Spleen (tissue), 11 donors: ENCODE results near the gene E4F1. TPM values are rescaled to one million over a fixed set of nuclear protein-coding genes. Genes with fewer than 3 reads are reported as not detected.

Source experiments
- DNase-seq: peaks from one replicate; pipeline ENCODE4 v3.0.0-alpha.2; 2020
- H3K27ac ChIP-seq, 8 donors: fragments of 200-600 bp; sonication (generic) in 7 of 8; 1 replicate in 4 of 8; 2 replicates in 4 of 8; pipeline versions ENCODE4 v1.5.0 to v1.8.0; 2016 to 2021; ENCODE audit warnings: inconsistent platforms in 4 of 8, mild to moderate bottlenecking in 4 of 8, moderate library complexity in 1 of 8
- H3K27me3 ChIP-seq, 7 donors: fragments of 200-600 bp; sonication (generic) in 6 of 7; replicated peaks in 1 of 7; 1 replicate in 4 of 7; 2 replicates in 3 of 7; pipeline versions ENCODE4 v1.5.0 to v1.8.0; 2016 to 2021; ENCODE audit warnings: inconsistent platforms in 3 of 7, mild to moderate bottlenecking in 1 of 7
- H3K36me3 ChIP-seq, 6 donors: fragments of 200-600 bp; sonication (generic) in 5 of 6; 1 replicate in 4 of 6; 2 replicates in 2 of 6; pipeline versions ENCODE4 v1.5.0 to v1.8.0; 2016 to 2021; ENCODE audit warnings: inconsistent platforms in 2 of 6
- H3K4me1 ChIP-seq, 6 donors: fragments of 200-600 bp; sonication (generic) in 5 of 6; 1 replicate in 3 of 6; 2 replicates in 3 of 6; pipeline versions ENCODE4 v1.5.0 to v1.8.0; 2016 to 2021; ENCODE audit warnings: inconsistent platforms in 3 of 6
- H3K4me3 ChIP-seq, 8 donors: fragments of 200-600 bp; sonication (generic) in 7 of 8; 1 replicate in 4 of 8; 2 replicates in 4 of 8; pipeline versions ENCODE4 v1.5.0 to v1.8.0; 2016 to 2021; ENCODE audit warnings: inconsistent platforms in 4 of 8, mild to moderate bottlenecking in 4 of 8, moderate library complexity in 2 of 8
- H3K9me3 ChIP-seq, 8 donors: fragments of 200-600 bp; sonication (generic) in 7 of 8; 1 replicate in 4 of 8; 2 replicates in 4 of 8; pipeline versions ENCODE4 v1.5.0 to v1.8.0; 2016 to 2021; ENCODE audit warnings: inconsistent platforms in 4 of 8
- POLR2A ChIP-seq, 3 donors: fragments of 450-650 bp; IDR thresholded peaks; one replicate each; pipeline ENCODE4 v1.5.1; 2017; ENCODE audit warnings: antibody characterized with exemption in 3 of 3, mild to moderate bottlenecking in 1 of 3
- POLR2AphosphoS5 ChIP-seq, 3 donors: sonication (generic); formaldehyde crosslinking; IDR thresholded peaks; one replicate each; pipeline ENCODE4 v1.5.1; 2017; ENCODE audit warnings: antibody characterized with exemption in 3 of 3
- WGBS, 5 donors: extraction: QIAGEN DNeasy Blood & Tissue Kit in 3 of 5; methylation state at CpG; one replicate each; pipeline versions ENCODE4 v1.1.5 to v1.1.7; 2013 to 2018; 5-methylcytosine and 5-hydroxymethylcytosine counted together
- intact Hi-C: fragments of 100-400 bp; cut with DNase I; formaldehyde crosslinking; loops from one replicate; pipeline ENCODE4 v1.15.0; 2023; ENCODE audit warnings: low total_unique reads
- polyA plus RNA-seq, 3 donors: library from polyadenylated mRNA; stranded (reverse); fragments of 200-250 nt; gene quantifications; one replicate each; pipeline ENCODE4 v1.2.1, GENCODE V29; 2013
- total RNA-seq, 7 donors: library from RNA; depleted of rRNA in 3 of 7; stranded (reverse); fragments of >200 nt in 3 of 7; fragmentation: NEBNext Ultra II Directional in 4 of 7; extraction: Animal tissue kit (Norgen Biotek cat#: 25700) in 4 of 7; gene quantifications; one replicate each; pipeline versions ENCODE4 v1.1.0 to v1.2.1, GENCODE V29; 2016 to 2021
- TF ChIP-seq, protein P1 (sequence below), 11 experiments: fragments of 200-600 bp in 7 of 11; fragments of 450-650 bp in 4 of 11; sonication (generic) in 4 of 11; IDR thresholded peaks in 8 of 11; conservative IDR thresholded peaks in 3 of 11; 1 replicate in 7 of 11; 2 replicates in 4 of 11; pipeline versions ENCODE4 v1.4.0 to v1.8.0; 2016 to 2021; ENCODE audit warnings: antibody characterized with exemption in 11 of 11, inconsistent platforms in 4 of 11, mild to moderate bottlenecking in 1 of 11
- donor health status: healthy with polysubstance abuse.
- donor health status: DM: no; HTN: no; CAD: no; lungs with moderate emphysema.
- donor health status: DM: no; HTN: no; CAD: no.
- donor health status: Bipolar disorder and iron deficiency.
- donor health status: healthy.
- donor health status: DM: no; HTN: no; CAD: no.
- donor health status: DM: yes; HTN: yes; CAD: no.

The E4F1 gene
- total and polyA plus RNA-seq, 10 donors = 20.8 to 41.4 (median 29.1) TPM

DNA sequence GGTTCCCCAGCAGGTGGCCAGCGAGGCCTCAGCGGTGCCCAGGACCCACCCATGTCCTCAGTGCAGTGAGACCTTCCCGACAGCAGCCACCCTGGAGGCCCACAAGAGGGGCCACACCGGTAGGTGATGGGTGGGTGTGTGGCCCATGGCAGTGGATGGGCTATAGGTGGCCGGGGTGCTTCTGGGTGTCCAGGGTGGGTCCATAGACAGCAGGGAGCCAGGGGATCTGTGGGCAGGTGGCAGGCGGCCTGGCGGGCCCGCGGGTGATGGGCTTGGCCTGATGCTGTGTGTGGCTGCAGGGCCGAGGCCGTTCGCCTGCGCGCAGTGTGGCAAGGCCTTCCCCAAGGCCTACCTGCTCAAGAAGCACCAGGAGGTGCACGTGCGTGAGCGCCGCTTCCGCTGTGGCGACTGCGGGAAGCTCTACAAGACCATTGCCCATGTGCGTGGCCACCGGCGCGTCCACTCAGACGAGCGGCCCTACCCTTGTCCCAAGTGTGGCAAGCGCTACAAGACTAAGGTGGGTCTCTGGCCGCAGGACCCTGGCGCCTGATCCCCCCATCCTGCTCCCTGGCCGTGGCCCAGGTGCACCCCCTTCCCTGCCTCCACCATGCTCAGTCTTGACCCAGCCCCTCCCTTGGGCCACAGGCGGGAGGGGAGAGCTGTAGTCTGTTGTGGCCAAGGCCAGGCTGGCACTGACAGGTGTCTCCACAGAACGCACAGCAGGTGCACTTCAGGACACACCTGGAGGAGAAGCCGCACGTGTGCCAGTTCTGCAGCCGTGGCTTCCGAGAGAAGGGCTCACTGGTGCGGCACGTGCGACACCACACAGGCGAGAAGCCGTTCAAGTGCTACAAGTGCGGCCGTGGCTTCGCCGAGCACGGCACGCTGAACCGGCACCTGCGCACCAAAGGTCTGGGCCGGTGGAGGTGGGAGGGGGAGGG is 10.8 kb downstream of the E4F1 start:
- intact Hi-C loops = no loop called here
- Histone ChIP-seq H3K36me3 (peaks cover 17 to 88% (median 67%) of the 10 kb centered on the region in 6 donors), H3K27me3 (peaks cover 0 to 53% (median 26%) of the 10 kb centered on the region in 7 donors), H3K4me3 (no peak overlapping the region), H3K27ac (no peak overlapping the region), H3K9me3 (no peaks in the 10 kb centered on the region), H3K4me1 (peaks cover 11 to 58% (median 40%) of the 10 kb centered on the region in 6 donors)
- 87 to 94% (median 92%) methylated on average over 36 to 51 of the region's 51 CpGs for WGBS, 5 donors
- TF ChIP-seq POLR2AphosphoS5 (IDR thresholded peaks at IDR 0.05) (peak in 1 of 3 donors; percentile 6), POLR2A (IDR thresholded peaks at IDR 0.05) (no peak)
- DNase-seq = peak; percentile 61

DNA sequence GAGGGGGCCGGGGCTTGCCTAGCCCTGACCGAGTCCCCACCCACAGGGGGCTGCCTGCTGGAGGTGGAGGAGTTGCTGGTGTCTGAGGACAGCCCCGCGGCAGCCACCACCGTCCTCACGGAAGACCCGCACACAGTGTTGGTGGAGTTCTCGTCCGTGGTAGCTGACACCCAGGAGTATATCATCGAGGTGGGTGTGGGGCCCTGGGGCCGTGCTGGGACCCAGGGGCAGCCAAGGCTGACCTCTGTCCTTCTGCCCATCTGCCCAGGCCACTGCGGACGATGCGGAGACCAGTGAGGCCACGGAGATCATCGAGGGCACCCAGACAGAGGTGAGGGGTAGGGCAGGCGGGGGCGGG is 11.4 kb downstream of the E4F1 start:
- no peak overlapping the region for H3K4me3 ChIP-seq
- H3K27me3 ChIP-seq = peaks cover 0 to 53% (median 26%) of the 10 kb centered on the region in 7 donors
- no peak overlapping the region for H3K27ac ChIP-seq
- WGBS, 5 donors = 91 to 98% (median 94%) methylated on average over 10 to 18 of the region's 18 CpGs
- H3K4me1 ChIP-seq = peaks cover 11 to 51% (median 33%) of the 10 kb centered on the region in 6 donors
- DNase-seq = no peak
- peaks cover 15 to 88% (median 60%) of the 10 kb centered on the region in 6 donors for H3K36me3 ChIP-seq
- no peak for TF ChIP-seq POLR2AphosphoS5 (IDR thresholded peaks at IDR 0.05)
- TF ChIP-seq, protein P1, sequence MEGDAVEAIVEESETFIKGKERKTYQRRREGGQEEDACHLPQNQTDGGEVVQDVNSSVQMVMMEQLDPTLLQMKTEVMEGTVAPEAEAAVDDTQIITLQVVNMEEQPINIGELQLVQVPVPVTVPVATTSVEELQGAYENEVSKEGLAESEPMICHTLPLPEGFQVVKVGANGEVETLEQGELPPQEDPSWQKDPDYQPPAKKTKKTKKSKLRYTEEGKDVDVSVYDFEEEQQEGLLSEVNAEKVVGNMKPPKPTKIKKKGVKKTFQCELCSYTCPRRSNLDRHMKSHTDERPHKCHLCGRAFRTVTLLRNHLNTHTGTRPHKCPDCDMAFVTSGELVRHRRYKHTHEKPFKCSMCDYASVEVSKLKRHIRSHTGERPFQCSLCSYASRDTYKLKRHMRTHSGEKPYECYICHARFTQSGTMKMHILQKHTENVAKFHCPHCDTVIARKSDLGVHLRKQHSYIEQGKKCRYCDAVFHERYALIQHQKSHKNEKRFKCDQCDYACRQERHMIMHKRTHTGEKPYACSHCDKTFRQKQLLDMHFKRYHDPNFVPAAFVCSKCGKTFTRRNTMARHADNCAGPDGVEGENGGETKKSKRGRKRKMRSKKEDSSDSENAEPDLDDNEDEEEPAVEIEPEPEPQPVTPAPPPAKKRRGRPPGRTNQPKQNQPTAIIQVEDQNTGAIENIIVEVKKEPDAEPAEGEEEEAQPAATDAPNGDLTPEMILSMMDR (IDR thresholded peaks at IDR 0.05 in 8 of 11, conservative IDR thresholded peaks at IDR 0.05 in 3 of 11) = no peak
- no peak for TF ChIP-seq POLR2A (IDR thresholded peaks at IDR 0.05)
- intact Hi-C loops = no loop called here
- no peaks in the 10 kb centered on the region for H3K9me3 ChIP-seq

DNA sequence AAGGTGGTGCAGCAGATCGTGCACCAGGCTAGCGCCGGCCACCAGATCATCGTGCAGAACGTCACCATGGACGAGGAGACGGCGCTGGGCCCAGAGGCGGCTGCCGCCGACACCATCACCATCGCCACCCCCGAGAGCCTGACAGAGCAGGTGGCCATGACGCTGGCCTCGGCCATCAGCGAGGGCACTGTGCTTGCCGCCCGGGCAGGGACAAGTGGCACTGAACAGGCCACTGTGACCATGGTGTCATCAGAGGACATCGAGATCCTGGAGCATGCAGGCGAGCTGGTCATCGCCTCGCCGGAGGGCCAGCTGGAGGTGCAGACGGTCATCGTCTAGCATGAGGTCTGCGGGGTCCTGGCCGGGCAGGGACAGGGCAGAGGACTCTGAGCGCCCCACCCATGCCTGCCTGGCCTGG is 11.9 kb downstream of the E4F1 start:
- intact Hi-C loops = no loop called here
- DNase-seq = peak; percentile 72
- peaks cover 13 to 88% (median 56%) of the 10 kb centered on the region in 6 donors for H3K36me3 ChIP-seq
- 86 to 96% (median 94%) methylated on average over 19 to 28 of the region's 28 CpGs for WGBS, 5 donors
- no peak overlapping the region for H3K27ac ChIP-seq
- peaks cover 0 to 53% (median 26%) of the 10 kb centered on the region in 7 donors for H3K27me3 ChIP-seq
- peaks cover 11 to 47% (median 30%) of the 10 kb centered on the region in 6 donors for H3K4me1 ChIP-seq
- no peak for TF ChIP-seq POLR2A (IDR thresholded peaks at IDR 0.05)
- TF ChIP-seq, protein P1 (IDR thresholded peaks at IDR 0.05 in 8 of 11, conservative IDR thresholded peaks at IDR 0.05 in 3 of 11) = no peak
- TF ChIP-seq POLR2AphosphoS5 (IDR thresholded peaks at IDR 0.05) = peak in 2 of 3 donors; percentile 18 to 39
- no peaks in the 10 kb centered on the region for H3K9me3 ChIP-seq
- no peak overlapping the region for H3K4me3 ChIP-seq

DNA sequence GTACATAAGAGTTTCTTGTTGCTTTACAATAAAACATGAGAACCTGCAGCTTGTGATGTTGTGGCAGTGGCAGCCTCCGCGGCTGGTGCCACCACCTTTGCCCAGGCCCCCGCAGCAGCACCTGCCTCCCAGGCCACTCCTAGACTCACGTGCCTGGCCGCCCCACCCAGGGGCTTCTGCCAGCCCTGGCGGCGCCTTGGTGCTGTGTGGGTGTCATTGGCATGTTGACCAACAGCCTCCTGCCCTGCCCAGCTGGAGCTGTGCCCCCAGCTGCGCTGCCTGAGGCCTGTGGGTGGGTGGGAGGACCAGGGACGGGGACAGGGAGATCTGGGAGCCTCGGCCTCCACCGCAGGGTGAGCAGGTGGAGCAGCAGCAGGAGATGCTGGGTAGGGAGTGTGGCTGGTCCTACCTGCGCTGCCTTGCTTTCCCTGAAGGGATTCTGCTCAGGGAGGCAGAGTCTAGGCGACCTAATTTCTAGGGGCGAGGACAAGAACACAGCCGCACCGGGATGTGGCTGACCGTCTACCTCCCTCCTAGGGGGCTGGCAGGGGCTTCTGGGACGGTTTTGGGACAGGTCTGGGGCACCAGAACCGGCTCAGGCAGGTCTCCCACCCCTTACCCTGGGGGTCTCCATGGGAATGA is 12.4 kb downstream of the E4F1 start:
- intact Hi-C loops = no loop called here
- WGBS, 5 donors = 84 to 91% (median 86%) methylated on average over 11 to 19 of the region's 19 CpGs
- peaks cover 13 to 88% (median 53%) of the 10 kb centered on the region in 6 donors for H3K36me3 ChIP-seq
- peaks cover 0 to 53% (median 26%) of the 10 kb centered on the region in 7 donors for H3K27me3 ChIP-seq
- H3K9me3 ChIP-seq = no peaks in the 10 kb centered on the region
- DNase-seq = peak; percentile 72
- no peak overlapping the region for H3K4me3 ChIP-seq
- no peak for TF ChIP-seq POLR2AphosphoS5 (IDR thresholded peaks at IDR 0.05)
- TF ChIP-seq, protein P1 (IDR thresholded peaks at IDR 0.05 in 8 of 11, conservative IDR thresholded peaks at IDR 0.05 in 3 of 11) = no peak
- TF ChIP-seq POLR2A (IDR thresholded peaks at IDR 0.05) = no peak
- no peak overlapping the region for H3K27ac ChIP-seq
- H3K4me1 ChIP-seq = peaks cover 11 to 41% (median 25%) of the 10 kb centered on the region in 6 donors
